ENCODE results near the gene LYPD5.
A peak's percentile ranks its signal among the peaks of the same experiment; 100 is the strongest.
"Not testable (repeated sequence)": the region's sequence is repeated elsewhere in the genome, so short reads cannot be mapped to it uniquely, and the experiment has no call there.

Gene LYPD5, protein sequence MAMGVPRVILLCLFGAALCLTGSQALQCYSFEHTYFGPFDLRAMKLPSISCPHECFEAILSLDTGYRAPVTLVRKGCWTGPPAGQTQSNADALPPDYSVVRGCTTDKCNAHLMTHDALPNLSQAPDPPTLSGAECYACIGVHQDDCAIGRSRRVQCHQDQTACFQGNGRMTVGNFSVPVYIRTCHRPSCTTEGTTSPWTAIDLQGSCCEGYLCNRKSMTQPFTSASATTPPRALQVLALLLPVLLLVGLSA

GRCh38 chr19:43802216-43802951 is at the start of gene LYPD5:
TSS of gene LYPD5 (minus strand) at chr19:43802447. CDS start at chr19:43802380, 67 bp downstream.
- H3K9me3 ChIP-seq (ENCODE audit: control insufficient read depth, insufficient read depth, low read length): no peaks in the 10 kb centered on the region
- no peak within 1 kb of the TSS for H3K9ac ChIP-seq (ENCODE audit: low read depth, low read length)
- peaks cover 29% of the 10 kb centered on the region for H3K27me3 ChIP-seq (ENCODE audit: control insufficient read depth, insufficient read depth, low read length)
- no peak within 1 kb of the TSS for H3K4me3 ChIP-seq (ENCODE audit: low read depth, low read length)
- no peaks in the 10 kb centered on the region for H3K36me3 ChIP-seq (ENCODE audit: control insufficient read depth, insufficient read depth, low read length)
- H3K4me1 ChIP-seq (ENCODE audit: control insufficient read depth, insufficient read depth, low read length): no peaks in the 10 kb centered on the region

GRCh38 chr19:43848821-43849220 is 46.6 kb upstream of the LYPD5 start:
- peaks cover 4% of the 10 kb centered on the region for H3K36me3 ChIP-seq (ENCODE audit: control insufficient read depth, insufficient read depth, low read length)
- no peak overlapping the region for H3K9ac ChIP-seq (ENCODE audit: low read depth, low read length)
- H3K27me3 ChIP-seq (ENCODE audit: control insufficient read depth, insufficient read depth, low read length): no peaks in the 10 kb centered on the region
- H3K4me3 ChIP-seq (ENCODE audit: low read depth, low read length): no peak overlapping the region
- peaks cover 37% of the 10 kb centered on the region for H3K9me3 ChIP-seq (ENCODE audit: control insufficient read depth, insufficient read depth, low read length)
- H3K4me1 ChIP-seq (ENCODE audit: control insufficient read depth, insufficient read depth, low read length): no peaks in the 10 kb centered on the region

DNA sequence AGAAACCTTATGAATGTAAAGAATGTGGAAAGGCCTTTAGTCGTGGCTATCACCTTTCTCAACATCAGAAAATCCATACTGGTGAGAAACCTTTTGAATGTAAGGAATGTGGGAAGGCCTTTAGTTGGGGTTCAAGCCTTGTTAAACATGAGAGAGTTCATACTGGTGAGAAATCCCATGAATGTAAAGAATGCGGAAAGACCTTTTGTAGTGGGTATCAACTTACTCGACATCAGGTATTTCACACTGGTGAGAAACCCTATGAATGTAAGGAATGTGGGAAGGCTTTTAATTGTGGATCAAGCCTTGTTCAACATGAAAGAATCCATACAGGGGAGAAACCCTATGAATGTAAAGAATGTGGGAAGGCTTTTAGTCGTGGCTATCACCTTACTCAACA is 45.6 kb upstream of the LYPD5 start:
- H3K9me3 ChIP-seq (ENCODE audit: control insufficient read depth, insufficient read depth, low read length): peaks cover 37% of the 10 kb centered on the region
- H3K4me1 ChIP-seq (ENCODE audit: control insufficient read depth, insufficient read depth, low read length): no peaks in the 10 kb centered on the region
- no peak overlapping the region for H3K9ac ChIP-seq (ENCODE audit: low read depth, low read length)
- H3K4me3 ChIP-seq (ENCODE audit: low read depth, low read length): no peak overlapping the region
- H3K27me3 ChIP-seq (ENCODE audit: control insufficient read depth, insufficient read depth, low read length): no peaks in the 10 kb centered on the region
- H3K36me3 ChIP-seq (ENCODE audit: control insufficient read depth, insufficient read depth, low read length): peaks cover 4% of the 10 kb centered on the region

- no peaks in the 10 kb centered on the region for H3K27me3 ChIP-seq (ENCODE audit: control insufficient read depth, insufficient read depth, low read length)
- no peaks in the 10 kb centered on the region for H3K4me1 ChIP-seq (ENCODE audit: control insufficient read depth, insufficient read depth, low read length)
- H3K9me3 ChIP-seq (ENCODE audit: control insufficient read depth, insufficient read depth, low read length): peaks cover 40% of the 10 kb centered on the region
- H3K36me3 ChIP-seq (ENCODE audit: control insufficient read depth, insufficient read depth, low read length): peaks cover 9% of the 10 kb centered on the region
- no peak overlapping the region for H3K9ac ChIP-seq (ENCODE audit: low read depth, low read length)
- no peak overlapping the region for H3K4me3 ChIP-seq (ENCODE audit: low read depth, low read length)
Measured at GRCh38 chr19:43847246-43847645, 45.0 kb upstream of the LYPD5 start.

DNA sequence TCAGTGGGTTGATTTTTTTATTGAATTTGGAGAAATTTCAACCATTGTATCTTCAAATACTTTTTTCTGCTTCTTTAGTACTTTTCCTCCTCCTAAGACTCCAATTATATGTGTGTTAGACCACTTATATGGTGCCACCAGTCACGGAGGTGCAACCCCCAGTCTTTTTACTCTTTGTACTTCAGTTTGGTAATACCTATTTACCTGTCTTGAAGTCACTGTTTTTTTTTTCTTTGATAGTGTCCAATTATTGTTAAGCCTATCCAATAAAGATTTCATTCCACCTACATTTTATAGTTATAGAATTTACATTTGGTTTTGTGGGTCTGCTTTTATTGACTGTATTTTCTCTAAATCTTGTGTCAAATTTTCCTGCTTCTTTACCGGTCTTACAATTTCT is 39.8 kb upstream of the LYPD5 start:
- H3K27me3 ChIP-seq (ENCODE audit: control insufficient read depth, insufficient read depth, low read length): no peaks in the 10 kb centered on the region
- no peak overlapping the region for H3K9ac ChIP-seq (ENCODE audit: low read depth, low read length)
- H3K36me3 ChIP-seq (ENCODE audit: control insufficient read depth, insufficient read depth, low read length): peaks cover 12% of the 10 kb centered on the region
- H3K4me3 ChIP-seq (ENCODE audit: low read depth, low read length): no peak overlapping the region
- no peaks in the 10 kb centered on the region for H3K4me1 ChIP-seq (ENCODE audit: control insufficient read depth, insufficient read depth, low read length)
- H3K9me3 ChIP-seq (ENCODE audit: control insufficient read depth, insufficient read depth, low read length): peaks cover 19% of the 10 kb centered on the region

GRCh38 chr19:43839139-43839538 is 36.9 kb upstream of the LYPD5 start:
- Histone ChIP-seq H3K9me3 (ENCODE audit: control insufficient read depth, insufficient read depth, low read length) (peaks cover 9% of the 10 kb centered on the region), H3K4me1 (ENCODE audit: control insufficient read depth, insufficient read depth, low read length) (no peaks in the 10 kb centered on the region), H3K36me3 (ENCODE audit: control insufficient read depth, insufficient read depth, low read length) (peaks cover 17% of the 10 kb centered on the region), H3K27me3 (ENCODE audit: control insufficient read depth, insufficient read depth, low read length) (no peaks in the 10 kb centered on the region), H3K4me3 (ENCODE audit: low read depth, low read length) (no peak overlapping the region), H3K9ac (ENCODE audit: low read depth, low read length) (no peak overlapping the region)

- Histone ChIP-seq H3K4me1 (ENCODE audit: control insufficient read depth, insufficient read depth, low read length) (no peaks in the 10 kb centered on the region), H3K9me3 (ENCODE audit: control insufficient read depth, insufficient read depth, low read length) (no peaks in the 10 kb centered on the region), H3K36me3 (ENCODE audit: control insufficient read depth, insufficient read depth, low read length) (no peaks in the 10 kb centered on the region), H3K4me3 (ENCODE audit: low read depth, low read length) (peak within 1 kb of the TSS; percentile 74), H3K9ac (ENCODE audit: low read depth, low read length) (peak within 1 kb of the TSS; percentile 2), H3K27me3 (ENCODE audit: control insufficient read depth, insufficient read depth, low read length) (peaks cover 3% of the 10 kb centered on the region)
Measured at GRCh38 chr19:43826787-43827754, 24.8 kb upstream of the LYPD5 start, which contains the start of gene ZNF283. TSS of gene ZNF283 (plus strand) at chr19:43827321. CDS start at chr19:43833505, 6,184 bp downstream.

DNA sequence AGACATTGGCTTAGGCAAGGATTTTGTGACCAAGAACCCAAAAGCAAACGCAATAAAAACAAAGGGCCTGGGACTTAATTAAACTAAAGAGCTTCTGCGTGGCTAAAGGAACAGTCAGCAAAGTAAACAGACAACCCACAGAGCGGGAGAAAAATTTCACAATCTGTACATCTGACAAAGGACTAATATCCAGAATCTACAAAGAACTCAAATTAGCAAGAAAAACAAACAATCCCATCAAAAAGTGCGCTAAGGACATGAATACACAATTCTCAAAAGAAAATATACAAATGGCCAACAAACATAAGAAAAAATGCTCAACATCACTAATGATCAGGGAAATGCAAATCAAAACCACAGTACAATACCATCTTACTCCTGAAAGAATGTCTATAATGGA is 22.3 kb upstream of the LYPD5 start:
- not testable (repeated sequence) for H3K9me3 ChIP-seq (ENCODE audit: control insufficient read depth, insufficient read depth, low read length); H3K4me1 ChIP-seq (ENCODE audit: control insufficient read depth, insufficient read depth, low read length); H3K36me3 ChIP-seq (ENCODE audit: control insufficient read depth, insufficient read depth, low read length); H3K9ac ChIP-seq (ENCODE audit: low read depth, low read length); H3K4me3 ChIP-seq (ENCODE audit: low read depth, low read length)
- peaks cover 11% of the 10 kb centered on the region for H3K27me3 ChIP-seq (ENCODE audit: control insufficient read depth, insufficient read depth, low read length)

DNA sequence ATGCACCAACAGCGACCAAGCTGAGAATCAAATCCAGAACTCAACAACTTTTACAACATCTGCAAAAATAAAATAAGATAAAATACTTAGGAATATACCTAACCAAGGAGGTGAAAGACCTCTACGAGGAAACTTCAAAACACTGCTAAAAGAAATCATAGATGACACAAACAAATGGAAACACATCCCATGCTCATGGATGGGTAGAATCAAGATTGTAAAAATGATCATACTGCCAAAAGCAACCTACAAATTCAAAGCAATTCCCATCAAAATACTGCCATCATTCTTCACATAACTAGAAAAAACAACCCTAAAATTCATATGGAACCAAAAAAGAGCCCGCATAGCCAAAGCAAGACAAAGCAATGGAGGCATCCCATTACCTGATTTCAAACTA is 21.6 kb upstream of the LYPD5 start:
- H3K9ac ChIP-seq (ENCODE audit: low read depth, low read length); H3K4me3 ChIP-seq (ENCODE audit: low read depth, low read length); H3K9me3 ChIP-seq (ENCODE audit: control insufficient read depth, insufficient read depth, low read length); H3K36me3 ChIP-seq (ENCODE audit: control insufficient read depth, insufficient read depth, low read length); H3K4me1 ChIP-seq (ENCODE audit: control insufficient read depth, insufficient read depth, low read length): not testable (repeated sequence)
- H3K27me3 ChIP-seq (ENCODE audit: control insufficient read depth, insufficient read depth, low read length): peaks cover 11% of the 10 kb centered on the region

DNA sequence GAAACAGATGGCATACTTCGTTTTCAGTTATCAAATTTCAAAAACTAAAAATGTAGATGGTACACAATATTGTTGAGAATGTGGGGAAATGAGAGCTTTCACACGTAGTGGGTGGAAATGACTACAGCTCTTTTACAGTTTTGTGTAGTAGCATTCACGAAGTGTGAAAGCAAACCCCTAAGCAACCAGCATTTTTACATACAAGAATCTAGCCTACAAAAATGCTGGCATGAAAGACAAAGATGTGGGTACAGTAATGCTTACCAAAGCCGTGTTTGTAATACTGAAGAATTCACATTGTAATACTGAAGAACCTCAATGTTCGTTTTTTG is 18.6 kb upstream of the LYPD5 start:
- no peak overlapping the region for H3K9ac ChIP-seq (ENCODE audit: low read depth, low read length)
- H3K4me1 ChIP-seq (ENCODE audit: control insufficient read depth, insufficient read depth, low read length): no peaks in the 10 kb centered on the region
- H3K36me3 ChIP-seq (ENCODE audit: control insufficient read depth, insufficient read depth, low read length): no peaks in the 10 kb centered on the region
- peaks cover 9% of the 10 kb centered on the region for H3K27me3 ChIP-seq (ENCODE audit: control insufficient read depth, insufficient read depth, low read length)
- H3K4me3 ChIP-seq (ENCODE audit: low read depth, low read length): peak overlapping the region; percentile 11
- H3K9me3 ChIP-seq (ENCODE audit: control insufficient read depth, insufficient read depth, low read length): no peaks in the 10 kb centered on the region

DNA sequence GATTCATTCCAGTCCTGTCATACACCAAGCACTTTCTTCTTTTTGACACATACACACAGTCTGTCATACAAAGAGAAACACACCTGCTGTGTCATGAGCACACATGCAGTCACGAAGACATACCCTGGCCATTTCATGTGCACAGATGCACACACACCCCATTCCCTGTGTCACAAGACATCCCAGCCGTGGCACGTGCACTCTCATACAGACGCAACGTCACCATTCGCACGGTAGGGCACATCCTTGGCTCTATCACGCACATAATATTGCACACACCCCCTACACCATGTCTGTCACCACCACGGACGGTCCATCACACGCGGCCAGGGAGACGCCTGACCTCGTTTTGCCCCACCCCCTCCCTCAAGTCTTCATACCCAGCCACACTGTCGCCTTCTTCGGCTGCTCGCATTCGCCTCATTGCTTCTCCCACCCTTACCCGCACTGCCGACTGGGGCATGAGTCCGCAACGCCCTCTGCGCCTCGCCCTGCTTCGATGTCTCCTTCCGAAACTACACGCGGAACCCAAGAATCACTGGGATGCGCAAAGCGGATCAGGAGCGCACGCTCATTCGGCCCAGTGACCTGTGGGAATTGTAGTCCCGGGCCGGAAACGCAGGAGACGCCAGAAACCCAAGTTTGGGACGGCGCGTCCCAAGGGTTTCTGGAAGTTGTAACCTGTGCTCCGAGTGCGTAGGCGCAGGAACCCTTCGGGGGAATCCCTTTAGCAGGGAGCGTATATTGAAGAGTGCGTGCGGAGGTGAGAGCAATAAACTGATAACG is 18.0 kb upstream of the LYPD5 start:
- peak overlapping the region; percentile 11 for H3K4me3 ChIP-seq (ENCODE audit: low read depth, low read length)

More for the DNA sequence above, 18.0 kb upstream of the LYPD5 start:
- no peak overlapping the region for H3K9ac ChIP-seq (ENCODE audit: low read depth, low read length)
- H3K4me1 ChIP-seq (ENCODE audit: control insufficient read depth, insufficient read depth, low read length): no peaks in the 10 kb centered on the region
- H3K9me3 ChIP-seq (ENCODE audit: control insufficient read depth, insufficient read depth, low read length): no peaks in the 10 kb centered on the region
- peaks cover 8% of the 10 kb centered on the region for H3K27me3 ChIP-seq (ENCODE audit: control insufficient read depth, insufficient read depth, low read length)
- no peaks in the 10 kb centered on the region for H3K36me3 ChIP-seq (ENCODE audit: control insufficient read depth, insufficient read depth, low read length)
